KOPT-K1 (cell line): Measurements from ENCODE around the gene KLK6.

ENCODE experiments used
- H3K27ac ChIP-seq: fragments of 200-600 bp; sonication (generic); 2 replicates; pipeline ENCODE4 v1.5.1; 2016; ENCODE audit warnings: antibody characterized with exemption, mild to moderate bottlenecking, low read depth, low read length; ENCODE audit not compliant: poor library complexity, severe bottlenecking
- H3K36me3 ChIP-seq: fragments of 200-600 bp; sonication (generic); 2 replicates; pipeline ENCODE4 v1.5.1; 2017; ENCODE audit warnings: antibody characterized with exemption, mild to moderate bottlenecking, low read length, moderate library complexity; ENCODE audit not compliant: insufficient read depth
- H3K9me3 ChIP-seq: fragments of 200-600 bp; sonication (generic); 2 replicates; pipeline ENCODE4 v1.5.1; 2017; ENCODE audit warnings: antibody characterized with exemption, low read length, mild to moderate bottlenecking; ENCODE audit not compliant: insufficient read depth, poor library complexity, severe bottlenecking

KLK6 gene

DNA sequence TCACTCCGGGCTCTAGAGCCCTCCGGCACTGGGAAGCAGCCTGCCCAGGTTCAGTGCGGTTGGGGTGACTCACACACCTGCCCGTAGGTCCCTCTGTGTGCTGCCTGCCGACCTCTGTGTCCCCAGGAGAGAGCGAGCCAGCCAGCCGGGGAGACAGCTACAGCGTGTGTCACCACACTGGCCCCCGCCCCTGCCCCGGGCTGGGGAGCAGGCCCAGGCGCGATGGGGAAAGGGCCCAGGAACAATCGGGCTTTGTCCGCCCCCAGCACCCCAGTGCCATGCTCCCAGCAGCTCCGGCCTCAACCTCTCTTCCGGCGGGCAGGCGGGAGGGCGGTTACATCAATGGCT, at the start of gene KLK6:
TSS of gene KLK6 (minus strand) at position 179 of the 348 bp plus-strand sequence. CDS start 1,487 bp downstream, outside the sequence.
- Histone ChIP-seq H3K36me3 (no peaks in the 10 kb centered on the region), H3K9me3 (no peaks in the 10 kb centered on the region), H3K27ac (no peak within 1 kb of the TSS)

DNA sequence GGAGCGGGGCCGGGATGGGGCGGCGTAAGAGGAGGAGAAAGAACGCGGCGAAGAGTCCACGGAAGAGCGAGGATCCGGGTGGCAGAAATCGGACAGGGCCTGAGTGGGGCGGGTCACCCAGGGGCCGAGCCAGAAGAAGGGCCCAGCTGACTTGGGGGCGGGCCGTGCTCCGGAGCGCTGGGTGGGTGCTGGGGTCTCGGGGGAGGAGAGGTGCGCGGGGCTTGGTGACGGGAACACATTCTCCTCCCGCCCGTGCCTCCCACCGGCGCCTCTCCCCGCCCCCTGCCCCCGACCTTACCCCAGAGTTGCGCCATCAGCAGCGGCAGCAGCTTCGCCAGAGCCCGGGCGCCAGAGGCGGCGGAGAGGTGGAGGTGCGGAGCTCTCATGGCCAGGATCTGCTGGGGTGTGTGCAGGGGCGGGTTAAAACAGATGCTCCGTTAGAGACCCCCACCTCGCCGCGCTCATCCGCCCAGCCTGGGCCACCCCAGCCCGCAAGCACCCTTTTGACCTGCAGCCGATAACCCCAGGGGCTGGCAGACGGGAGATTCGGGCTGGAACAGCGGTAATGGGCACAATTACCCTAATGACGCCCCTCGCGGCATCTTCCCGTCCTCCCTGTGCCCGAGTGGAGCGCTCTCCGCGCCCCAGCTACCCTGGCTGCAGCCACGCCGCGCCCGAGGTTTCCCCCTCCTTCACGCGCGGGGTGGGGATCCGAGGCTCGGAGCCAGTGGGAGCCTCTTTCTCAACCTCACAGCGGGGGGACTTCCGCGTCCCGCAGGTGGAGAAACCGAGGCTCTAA, 49.6 kb upstream of the KLK6 start:
- H3K36me3 ChIP-seq: no peaks in the 10 kb centered on the region
- H3K27ac ChIP-seq: no peak overlapping the region
- H3K9me3 ChIP-seq: no peaks in the 10 kb centered on the region

DNA sequence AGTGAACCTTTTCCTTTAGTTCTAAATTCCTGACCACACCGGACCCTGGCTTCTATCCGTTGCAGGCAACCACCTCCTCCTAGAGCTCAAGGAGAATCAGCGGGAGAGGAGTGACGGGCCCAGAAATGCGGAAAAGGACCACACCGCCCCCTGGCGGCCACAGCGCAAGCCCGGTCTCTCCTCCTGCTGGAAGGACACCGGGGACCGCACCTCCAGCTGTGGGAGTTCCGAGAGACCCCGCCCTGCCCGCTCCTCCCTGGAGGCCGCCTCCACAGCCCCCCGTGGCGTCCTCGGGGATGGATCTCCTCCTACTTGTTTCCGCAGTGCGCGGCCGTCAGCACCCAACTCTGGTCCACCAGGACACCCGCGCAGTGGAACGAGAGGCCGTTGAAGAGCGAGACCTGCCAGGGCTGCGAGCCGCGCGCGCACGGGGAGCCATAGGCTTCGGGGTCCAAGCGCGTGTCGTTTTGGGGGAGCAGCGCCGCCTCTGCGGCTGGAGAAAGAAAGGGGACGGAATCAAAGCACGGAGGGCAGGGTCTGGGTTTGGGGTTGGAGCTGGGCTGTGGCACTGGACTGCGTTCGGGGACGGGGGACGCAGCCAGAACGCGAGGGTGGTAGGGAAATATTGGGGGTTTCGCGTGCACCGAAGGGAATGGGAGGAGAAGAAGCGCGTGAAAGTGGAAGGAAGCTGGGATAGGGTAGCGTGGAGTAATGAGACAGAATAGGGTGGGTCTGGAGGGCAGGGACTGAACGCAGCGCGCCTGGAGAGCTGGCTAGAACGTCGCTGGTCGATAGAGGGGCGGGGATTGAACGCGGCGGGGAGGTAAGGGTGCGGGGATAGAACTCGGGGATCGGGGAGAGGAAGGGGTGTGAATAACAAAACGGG, 47.6 kb upstream of the KLK6 start:
- Histone ChIP-seq H3K9me3 (no peaks in the 10 kb centered on the region), H3K36me3 (no peaks in the 10 kb centered on the region), H3K27ac (no peak overlapping the region)

DNA sequence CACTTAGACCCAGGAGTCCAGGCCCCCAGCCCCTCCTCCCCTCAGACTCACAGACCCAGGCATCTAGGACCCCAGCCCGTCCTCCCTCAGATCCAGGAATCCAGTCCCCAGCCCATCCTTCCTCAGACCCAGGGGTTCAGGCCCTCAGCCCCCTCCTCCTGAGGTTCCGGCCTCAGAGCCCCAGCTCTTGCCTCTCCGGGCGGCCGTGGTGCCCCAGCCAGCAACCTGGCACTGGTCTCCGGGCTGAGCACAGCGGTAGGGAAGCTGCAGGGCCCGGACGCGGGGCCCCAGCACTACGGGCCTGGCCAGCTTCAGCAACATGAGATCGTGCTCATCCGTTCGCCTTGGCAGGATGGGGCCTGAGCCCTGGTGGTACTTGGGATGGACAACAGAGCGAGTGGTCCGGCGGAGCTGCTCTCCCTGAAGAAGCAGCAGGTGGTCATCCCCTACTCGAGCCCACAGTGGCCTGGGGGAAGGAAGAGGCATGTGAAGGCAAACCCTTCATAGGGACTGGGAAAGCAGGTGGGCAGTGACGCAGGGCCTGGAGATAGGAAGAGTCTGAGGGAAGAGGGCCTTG, 46.4 kb upstream of the KLK6 start:
- Histone ChIP-seq H3K36me3 (no peaks in the 10 kb centered on the region), H3K27ac (no peak overlapping the region), H3K9me3 (no peaks in the 10 kb centered on the region)

DNA sequence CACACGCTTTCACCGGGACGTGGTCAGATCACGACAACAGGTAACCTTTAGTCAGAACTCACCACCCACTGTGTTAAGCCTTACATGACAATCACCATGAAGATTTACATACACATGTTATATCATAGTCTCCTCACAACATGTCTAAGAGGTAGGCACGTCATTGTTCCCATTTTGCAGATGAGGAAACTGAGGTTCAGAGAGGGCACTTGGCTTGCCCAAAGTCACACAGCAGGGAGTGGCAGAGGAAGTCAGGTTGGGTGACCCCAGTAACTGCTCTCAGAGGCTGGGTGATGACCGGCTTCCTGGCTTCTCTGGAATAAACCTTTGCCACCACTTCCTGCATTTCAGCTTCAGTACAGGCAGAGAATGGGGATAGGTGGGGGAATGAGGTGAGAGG, 44.9 kb upstream of the KLK6 start:
- Histone ChIP-seq H3K36me3 (no peaks in the 10 kb centered on the region), H3K9me3 (no peaks in the 10 kb centered on the region), H3K27ac (no peak overlapping the region)

DNA sequence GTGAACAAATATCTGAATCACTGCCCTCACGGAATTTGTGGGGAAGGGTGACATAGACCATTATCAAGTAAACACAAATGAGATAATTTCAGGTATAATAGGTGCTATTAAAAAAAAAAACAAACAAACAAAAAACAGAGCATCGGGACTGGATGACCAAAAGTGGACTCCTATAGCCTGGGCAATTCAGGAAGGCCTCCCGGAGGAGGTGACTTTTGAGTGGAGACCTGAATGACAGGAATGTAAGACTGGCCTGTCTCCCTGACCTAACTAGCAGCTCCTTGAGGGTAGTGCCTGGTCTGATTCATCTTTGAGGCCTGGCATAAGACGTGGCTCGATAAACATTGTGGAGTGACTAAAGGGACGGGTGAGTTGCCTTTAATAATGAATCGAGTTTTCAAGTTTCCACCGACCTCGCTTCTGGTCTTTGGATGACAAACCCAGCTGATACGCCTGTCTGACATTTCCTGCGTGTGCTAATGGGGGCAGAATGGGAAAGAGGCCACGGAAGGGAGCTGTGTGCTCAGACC, 43.3 kb upstream of the KLK6 start:
- H3K9me3 ChIP-seq: no peaks in the 10 kb centered on the region
- H3K27ac ChIP-seq: no peak overlapping the region
- no peaks in the 10 kb centered on the region for H3K36me3 ChIP-seq

DNA sequence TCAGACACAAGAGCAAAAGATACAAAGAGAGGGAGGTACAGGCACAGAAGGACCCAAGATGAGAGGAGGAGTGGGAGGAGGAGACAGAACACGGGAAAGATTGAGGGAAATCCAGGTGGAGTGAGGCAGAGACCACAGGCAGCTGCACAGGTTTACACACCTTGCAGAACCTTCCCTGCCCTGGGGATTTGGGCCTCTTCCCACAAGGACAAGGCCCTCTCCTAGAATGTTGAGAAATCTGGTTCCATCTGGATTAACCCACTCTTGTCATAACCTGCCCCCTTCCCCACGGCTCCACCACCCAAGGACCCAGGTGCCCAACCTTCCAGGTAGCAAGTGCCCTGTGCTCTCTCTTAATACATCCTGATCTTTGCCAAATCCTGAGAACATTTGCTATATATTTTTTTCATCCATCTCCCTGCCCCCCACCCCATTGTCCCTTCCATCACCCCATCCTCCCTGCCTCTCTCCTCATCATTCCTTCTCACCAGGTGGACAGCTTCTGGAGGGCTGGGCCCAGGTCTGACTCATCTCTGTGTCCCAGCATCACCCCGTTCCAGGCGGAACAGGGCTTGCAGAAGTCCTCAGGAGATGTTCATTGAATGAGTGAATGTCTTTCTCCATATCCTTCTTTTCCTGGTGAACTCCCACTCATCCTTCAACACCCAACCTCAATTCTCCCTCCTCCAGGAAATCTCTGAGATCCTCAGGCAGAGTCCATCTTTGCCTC, 40.8 kb upstream of the KLK6 start:
- H3K9me3 ChIP-seq: no peaks in the 10 kb centered on the region
- no peak overlapping the region for H3K27ac ChIP-seq
- no peaks in the 10 kb centered on the region for H3K36me3 ChIP-seq

DNA sequence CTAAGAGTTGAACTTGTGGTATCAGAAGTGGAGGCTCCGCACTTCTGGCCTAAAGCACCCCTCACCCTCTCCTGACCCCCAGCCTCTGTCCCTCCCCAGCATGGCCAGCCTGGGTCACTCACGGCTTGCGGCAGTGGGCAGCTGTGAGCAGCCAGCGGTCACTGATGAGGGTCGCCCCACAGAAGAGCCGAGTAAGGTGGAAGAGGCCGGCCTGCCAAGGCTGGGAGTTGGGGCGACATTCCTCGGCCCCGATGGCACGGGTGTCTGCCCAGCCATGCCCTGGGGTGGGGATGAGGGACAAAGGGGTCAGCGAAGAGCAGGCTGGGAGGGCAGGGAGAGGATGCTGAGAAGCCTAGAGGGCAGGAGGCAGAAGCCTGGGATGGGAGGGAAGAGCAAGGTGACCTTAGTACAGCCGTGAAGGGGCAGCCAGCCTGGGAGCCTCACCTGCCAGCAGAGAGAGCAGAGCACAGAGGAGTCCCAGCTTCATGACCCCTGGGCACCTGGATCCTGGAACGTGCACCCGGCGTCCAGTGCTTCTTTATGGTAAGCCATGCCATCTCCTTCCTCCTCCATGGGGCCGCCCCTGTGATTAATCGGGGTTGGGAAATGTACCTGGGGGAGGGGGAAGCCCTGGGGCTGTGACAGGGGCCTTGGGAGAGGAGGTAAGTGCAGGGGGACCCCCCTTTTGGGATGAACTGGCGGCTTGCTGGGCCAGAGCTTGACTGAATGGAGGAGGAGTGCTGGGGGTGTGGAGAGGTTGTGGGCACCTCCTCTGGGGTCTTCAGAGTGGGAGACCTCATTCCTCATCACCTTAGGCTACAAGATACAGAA, 39.9 kb upstream of the KLK6 start:
- no peak overlapping the region for H3K27ac ChIP-seq
- H3K36me3 ChIP-seq: no peaks in the 10 kb centered on the region
- no peaks in the 10 kb centered on the region for H3K9me3 ChIP-seq

DNA sequence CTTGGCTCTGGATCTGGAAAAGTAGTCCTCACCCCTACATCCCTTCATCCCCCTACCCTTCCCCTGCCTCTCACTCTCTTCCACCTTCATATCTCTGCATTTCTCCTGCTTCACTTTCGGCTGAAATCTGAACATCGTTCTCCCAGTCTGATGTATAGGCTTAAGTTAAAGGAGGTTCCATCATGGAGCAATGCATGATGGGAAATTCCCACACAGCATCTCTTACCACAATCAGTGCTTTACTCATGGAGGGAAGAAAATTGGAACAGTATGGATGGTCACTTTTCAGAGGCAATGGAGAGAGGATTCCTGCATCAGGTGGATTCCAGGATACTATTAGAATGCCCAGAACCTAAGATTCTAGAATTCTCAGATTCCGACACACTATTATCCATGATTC, 38.1 kb upstream of the KLK6 start:
- Histone ChIP-seq H3K27ac (no peak overlapping the region), H3K36me3 (no peaks in the 10 kb centered on the region), H3K9me3 (no peaks in the 10 kb centered on the region)

DNA sequence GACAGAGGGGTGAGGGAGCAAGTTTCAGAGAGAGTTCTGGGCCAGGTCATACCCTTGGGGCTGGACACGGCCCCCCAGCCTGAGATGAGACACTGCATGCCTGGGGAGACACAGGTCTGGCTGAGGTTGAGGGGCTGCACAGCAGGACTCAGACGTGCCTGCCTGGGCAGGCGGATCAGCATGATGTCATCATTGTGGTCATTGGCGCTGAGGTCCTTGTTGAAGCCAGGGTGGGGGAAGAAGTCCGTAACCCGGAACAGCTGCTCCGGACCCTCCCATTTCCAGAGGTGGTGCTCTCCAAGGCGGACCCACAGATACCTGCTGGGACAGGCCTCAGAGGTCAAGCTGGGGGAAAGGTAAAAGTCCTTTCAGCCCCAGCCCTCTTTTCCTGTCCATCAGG, 37.0 kb upstream of the KLK6 start:
- H3K27ac ChIP-seq: no peak overlapping the region
- H3K9me3 ChIP-seq: no peaks in the 10 kb centered on the region

DNA sequence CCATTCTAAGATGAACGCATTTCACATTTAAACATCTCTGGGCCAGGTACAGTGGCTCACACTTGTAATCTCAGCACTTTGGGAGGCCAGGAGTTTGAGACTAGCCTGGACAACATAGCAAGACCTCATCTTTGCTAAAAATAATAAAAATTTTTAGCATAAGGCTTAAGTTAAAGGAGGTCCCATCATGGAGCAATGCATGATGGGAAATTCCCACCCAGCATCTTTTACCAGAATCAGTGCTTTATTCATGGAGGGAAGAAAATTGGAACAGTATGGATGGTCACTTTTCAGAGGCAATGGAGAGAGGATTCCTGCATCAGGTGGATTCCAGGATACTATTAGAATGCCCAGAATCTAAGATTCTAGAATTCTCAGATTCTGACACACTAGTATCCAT, 35.9 kb upstream of the KLK6 start:
- Histone ChIP-seq H3K9me3 (no peaks in the 10 kb centered on the region), H3K27ac (no peak overlapping the region), H3K36me3 (no peaks in the 10 kb centered on the region)

More for the DNA sequence above, 37.0 kb upstream of the KLK6 start:
- H3K36me3 ChIP-seq: no peaks in the 10 kb centered on the region

DNA sequence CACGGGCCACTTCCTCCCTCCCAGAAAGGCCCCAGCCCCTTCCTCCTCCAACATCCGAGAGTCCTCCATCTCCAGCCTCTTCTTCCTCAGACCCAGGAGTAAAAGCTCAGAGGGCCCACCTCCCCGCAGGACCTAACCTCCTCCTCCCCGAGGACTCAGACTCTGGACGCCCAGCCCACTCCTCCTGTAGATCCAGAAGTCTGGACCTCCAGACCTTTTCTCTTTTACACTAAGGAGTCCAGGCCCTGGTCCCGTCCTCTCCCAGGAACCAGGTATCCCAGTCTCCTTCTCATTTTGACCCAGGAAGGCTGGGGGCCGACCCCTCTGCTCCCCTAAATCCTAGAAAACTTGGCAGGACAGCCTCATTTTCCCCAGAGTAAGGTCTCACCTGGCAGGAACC, 33.9 kb upstream of the KLK6 start:
- no peak overlapping the region for H3K27ac ChIP-seq
- H3K36me3 ChIP-seq: no peaks in the 10 kb centered on the region
- no peaks in the 10 kb centered on the region for H3K9me3 ChIP-seq

DNA sequence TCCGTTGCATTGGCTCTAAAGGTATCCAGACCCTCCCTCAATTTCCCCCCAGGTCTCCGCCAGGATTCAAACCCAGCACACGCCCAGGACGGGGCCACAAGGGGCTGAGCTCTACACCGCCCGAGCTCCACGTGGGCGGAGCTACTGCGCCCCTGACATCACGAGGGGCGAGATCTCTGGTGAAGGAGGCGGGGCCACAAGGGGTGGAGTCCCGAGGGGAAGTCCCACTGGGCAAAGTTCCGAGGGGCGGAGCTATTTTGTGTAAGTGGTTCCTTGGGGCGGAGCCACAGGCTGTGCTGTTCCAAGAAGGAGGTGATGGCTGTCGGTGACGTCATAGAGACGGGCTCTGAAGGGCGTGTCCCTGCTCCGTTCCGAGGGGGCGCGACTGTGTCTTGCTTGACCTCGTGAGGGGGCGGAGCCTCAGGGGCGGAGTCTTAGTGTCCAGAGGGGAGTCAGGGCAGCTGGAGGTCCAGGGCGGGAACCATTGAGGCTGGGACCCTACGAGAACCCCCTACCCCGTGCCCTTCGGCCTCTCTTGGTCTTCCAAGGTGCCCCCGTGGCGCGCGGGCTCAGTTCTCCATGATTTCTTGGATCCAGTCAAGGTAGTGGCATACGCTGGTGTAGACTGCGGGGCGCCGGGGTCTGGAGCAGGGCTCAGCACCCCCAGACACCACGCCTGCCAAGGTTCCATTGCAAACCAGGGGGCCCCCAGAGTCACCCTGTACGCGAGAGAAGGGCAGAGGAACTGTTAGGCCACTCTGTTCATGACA, 33.3 kb upstream of the KLK6 start:
- Histone ChIP-seq H3K27ac (no peak overlapping the region), H3K9me3 (no peaks in the 10 kb centered on the region), H3K36me3 (no peaks in the 10 kb centered on the region)
